Measurements from ENCODE around the gene KCNIP1.

Gene KCNIP1

DNA sequence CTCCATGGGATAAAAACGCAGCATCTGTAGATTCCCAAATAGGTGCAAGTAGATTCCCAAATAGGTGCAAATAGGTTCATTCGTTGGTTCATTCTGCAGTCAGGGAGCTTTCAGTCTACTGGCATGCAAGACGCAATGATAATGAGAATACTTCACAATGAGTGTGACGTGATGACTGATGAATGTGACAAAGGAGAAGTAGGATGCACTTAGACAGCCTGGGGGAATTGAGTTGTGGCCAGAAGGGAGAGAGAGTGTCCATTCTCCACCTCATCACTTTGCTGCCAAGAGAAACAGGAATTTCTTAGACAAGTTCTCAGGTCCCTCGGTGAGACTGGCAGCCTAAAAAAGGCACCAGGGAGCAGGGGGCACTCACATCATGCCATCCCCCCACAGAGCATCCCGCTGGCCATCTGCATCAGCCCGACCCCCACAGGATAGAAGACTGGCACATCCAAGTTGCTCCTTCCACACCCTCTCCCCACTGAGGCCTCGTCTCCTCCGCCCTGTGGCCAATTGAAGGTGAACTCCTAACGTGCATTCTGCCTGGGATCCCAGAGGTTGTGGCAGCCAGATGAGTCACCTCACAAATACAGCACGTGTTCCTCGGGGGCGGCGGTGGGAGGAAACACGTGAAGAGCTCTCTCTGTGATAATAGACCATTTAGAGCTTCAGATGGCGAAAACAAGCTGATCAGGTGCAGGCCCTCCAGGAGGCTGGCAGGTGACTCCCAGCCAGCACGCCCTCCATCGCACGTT lies 19.9 kb upstream of the KCNIP1 start:
- DNase-seq, result peak; percentile 26

DNA sequence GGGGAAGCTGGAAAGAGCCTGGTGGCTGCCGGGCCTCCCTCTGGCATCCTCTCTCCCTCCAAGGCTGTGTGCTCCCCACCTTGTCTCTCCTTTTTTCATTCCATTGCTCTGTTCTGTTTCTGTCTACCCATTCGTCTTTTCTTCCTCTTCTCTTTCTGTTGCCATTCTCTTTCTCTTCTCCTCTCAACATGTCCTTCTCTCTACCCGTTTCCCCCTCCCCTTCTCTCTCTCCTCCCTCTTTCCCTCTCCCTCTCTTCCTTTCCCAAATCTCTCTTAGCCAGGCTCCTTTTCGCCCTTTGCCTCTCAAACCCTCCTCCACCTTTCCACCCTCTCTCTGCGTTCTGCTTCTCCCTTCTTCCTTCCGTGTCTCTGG lies 19.4 kb upstream of the KCNIP1 start:
- DNase-seq, result no peak

DNA sequence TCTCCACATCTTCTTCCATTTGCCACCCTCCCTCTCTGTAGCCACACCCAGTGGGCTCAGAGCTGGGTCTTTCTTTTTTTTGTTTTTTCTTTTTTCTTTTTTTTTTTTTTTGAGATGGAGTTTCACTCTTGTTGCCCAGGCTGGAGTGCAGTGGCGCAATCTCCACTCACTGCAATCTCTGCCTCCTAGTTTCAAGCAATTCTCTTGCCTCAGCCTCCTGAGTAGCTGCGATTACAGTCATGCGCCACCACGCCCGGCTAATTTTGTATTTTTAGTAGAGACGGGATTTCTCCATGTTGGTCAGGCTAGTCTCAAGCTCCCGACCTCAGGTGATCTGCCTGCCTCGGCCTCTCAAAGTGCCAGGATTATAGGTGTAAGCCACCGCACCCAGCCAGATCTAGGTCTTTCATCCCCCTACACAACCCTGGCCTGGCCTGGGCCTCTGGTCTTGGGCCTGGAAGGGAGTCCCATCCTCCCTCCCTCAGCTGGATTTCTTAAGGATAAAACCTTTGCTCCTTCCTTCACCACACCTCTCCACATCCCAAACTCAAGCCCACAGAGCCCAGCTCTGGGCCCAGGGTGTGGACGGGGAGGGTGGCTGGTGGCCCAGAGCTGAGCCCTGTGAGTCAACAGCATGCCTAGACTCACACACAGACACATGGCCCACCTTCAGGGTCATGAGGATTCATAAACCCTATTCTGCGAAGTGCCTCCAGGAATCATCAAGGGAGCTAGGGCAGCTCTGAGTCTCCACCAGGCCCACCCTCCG lies 18.8 kb upstream of the KCNIP1 start:
- no peak for DNase-seq

DNA sequence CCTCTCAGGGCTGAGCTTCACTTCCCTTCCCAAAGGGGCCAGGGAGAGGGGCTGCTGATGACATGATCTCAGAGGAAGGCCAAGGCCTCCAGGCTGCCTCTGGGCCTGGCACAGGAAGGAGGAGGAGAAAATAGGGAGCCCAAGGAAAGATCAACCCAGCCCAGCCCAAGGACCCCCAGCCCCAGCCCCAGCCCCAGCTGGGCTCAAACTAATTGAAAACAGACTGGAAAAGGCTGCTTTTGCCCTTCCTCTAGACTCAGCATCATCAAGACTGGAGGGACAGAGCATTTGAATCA lies 18.3 kb upstream of the KCNIP1 start:
- DNase-seq, result no peak

DNA sequence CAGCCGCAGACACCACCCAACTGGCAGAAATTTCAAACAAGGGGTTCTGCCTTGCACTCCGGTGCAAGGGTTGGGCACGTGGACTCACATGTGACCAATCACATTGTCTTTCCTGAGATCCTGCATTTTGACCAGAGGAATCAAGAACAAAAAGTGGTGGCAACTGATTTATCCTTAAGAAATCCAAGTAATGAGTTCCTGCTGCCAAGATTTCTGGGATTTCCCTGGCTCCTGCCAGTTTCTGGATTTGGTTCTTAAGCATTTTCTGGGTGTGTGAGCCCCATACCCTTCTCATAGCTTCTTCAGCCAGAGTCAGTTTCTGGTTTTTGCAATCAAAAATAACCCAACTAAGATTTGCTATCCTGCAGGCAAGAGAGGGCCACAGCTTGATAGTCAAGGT lies 17.4 kb upstream of the KCNIP1 start:
- DNase-seq, result no peak

DNA sequence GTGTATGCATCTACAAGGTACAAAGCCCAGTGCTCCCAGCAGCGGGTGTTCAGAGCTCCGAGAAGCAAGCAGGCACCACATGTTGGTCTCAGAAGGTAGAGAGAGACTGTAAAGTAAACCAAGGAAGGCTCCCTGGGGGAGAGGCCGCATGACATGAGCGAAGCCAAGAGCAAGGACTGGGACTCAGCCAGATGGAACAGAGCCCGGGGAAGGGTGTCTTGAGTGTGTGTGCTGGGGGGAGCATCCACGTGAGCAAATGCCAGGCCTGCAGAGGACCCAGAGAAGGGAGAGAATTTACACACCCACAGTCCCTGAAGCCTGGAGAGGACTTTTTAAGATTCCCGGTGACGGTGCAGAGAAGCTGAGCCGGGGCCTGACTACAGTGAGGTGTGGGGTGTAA lies 15.2 kb upstream of the KCNIP1 start:
- DNase-seq, result no peak

DNA sequence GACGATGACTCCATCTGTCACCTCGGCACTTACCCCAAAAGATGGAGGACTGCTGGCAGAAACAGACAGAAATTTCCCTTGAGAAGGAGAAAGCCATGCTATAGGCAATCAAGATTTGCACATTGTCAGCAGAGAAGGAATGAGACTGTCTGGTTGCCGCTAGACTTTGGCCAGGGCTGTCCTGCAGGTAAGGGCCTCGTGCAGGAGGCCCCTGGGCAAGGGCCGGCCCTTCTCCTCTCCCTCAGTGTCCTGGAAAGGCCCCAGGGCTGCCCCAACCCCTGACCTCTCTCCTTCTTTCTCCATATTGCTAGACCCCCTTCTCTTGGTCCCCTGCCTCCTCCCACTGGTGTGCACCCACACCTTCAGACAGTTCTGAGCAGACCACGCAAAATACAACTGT lies 14.6 kb upstream of the KCNIP1 start:
- DNase-seq, result no peak

DNA sequence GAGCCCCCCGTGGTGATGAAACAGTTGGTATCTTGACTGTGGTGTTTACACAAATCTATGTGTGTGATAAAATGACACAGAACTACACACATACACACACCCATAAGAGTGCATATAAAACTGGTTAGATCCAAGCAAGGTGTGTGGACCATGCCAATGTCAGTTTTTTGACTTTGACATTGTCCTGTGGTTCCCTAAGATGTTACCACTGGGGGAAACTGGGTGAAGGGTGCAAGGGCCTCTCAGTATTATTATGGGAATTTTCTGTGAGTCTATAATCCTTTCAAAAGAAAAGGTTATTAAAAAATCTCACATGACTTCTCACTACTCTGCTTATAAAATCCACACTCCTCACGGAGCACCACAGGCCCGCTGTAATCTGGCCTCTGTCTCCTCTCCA lies 13.4 kb upstream of the KCNIP1 start:
- no peak for DNase-seq

DNA sequence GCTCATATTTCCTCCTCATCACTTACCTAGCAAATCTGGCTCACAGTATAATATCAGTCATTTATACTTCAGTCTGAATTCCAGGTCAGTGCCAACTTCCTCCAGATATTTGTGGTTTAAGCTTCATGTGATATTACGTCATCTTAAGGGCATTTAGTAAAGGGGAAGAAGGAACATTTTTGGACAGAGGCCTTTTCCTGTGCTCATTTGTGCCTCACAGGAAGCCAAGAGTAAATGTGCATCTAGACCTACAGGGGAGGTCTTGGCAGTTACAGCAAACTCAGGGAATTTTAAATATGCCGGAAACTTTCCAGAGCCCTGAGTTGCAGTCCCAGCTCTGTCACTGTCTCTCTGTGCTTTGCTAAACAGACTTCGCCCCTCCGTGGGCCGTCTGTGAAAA lies 12.3 kb upstream of the KCNIP1 start:
- DNase-seq, result no peak

DNA sequence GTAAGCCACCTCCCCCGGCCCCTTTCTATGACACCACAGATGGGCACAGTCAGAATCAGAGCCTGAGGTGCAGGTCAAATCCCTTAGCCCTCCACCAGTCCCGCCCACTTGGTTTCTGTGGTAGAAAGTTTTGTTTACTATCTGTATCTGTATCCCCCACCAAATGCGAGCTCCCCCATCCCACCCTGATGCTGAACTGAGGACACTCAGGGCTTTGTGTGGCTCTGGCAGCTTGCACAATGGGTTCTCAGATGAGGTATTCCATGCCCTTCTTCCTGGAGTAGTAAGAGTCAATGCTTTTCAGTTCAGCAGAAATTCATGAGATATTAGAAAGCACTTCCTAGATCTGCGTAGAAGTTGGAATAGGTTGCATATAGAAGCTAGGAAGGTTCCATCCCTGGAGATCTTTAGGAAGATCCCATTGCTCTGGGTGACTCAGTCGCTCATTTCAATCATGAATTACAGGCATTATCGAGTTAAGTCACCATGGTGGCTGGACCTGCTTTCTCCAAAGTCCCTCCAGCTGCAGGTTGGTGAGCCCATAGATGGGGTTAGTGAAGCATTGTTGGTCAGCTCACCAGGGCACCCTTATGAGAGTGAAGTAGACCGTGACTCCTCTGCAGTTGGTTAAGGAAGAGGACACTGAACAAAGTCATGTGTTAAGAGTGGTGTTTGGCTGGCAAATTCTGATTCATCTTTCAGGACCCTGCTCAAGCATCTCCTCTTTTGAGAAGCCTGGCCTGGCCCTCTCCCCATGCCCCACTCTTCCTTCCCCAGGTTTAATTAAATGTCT lies 10.6 kb upstream of the KCNIP1 start:
- no peak for DNase-seq

DNA sequence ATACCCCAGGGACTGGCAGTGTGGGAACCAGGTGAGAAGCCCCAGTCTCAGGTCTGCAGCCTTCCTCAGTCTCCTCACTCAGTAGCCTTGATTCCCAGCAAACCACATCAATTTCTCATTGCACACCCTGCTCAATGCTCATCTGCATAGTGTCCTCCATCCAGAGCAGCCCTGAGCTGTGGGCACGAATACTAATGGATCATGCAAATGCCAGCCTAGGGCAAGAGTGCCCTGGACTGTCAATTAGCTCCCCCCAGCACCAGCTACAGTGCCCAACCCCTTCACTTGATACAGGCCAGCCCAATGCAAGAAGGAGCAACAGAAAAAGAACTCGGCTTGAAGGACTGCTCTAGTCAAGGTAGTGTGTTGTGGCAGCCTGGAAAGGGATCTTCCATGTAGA lies 9.8 kb upstream of the KCNIP1 start:
- DNase-seq, result no peak

DNA sequence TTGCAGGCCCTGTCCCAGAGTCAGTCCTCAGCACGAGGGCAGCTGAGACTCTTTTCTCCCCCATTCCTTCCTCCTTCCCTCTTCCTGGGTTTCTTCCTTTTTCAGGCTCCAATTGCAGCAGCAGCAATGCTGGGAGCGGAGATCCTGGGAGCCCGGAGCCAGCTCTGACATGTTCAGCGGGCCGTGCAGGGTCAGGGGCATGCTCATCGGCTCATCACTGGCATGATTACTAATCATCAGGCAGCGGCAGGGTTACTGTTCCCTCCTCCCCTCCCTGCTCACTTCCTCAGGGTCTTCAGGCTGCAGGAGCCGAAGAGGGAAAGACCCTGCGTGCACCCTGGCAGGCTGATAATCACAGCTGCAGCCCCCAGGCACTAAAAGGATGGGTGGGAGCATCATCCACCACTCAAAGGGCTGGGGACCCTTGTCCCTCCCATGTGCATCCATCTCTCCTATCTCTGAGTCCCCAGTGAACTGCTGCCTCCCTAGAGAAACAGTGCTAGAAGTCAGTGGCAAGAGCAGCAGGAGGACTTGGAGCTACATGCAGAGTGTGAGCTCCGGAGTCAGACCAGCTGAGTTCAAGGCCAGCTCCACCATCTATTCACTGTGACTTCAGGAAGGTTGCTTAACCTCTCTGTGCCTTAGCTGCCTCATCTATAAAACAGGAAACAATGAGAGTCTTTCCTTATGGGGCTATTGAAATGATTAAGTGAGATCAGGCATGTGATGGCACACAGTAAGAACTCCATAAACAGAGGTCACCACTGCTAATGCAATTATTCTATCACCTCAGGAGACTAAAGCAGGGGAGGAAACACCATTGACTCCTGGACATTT lies 7.8 kb upstream of the KCNIP1 start:
- no peak for DNase-seq

DNA sequence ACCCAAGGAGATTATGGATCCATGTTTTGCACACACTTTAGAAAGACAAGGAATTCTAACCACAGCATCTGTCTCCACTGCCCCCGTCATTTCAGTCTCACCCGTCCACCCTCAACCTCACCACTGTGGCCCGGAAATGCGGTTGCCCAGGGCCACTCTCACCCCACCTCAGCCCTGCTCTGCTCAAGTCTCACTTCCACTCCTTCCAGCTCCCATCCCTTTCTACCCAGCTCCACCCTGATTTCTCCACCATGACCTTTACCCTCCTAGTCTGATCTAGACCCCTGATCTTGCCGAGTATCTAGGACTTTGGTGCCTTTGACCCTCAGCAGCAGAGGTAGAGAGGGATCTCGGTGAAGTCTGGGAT lies 7.2 kb upstream of the KCNIP1 start:
- no peak for DNase-seq

DNA sequence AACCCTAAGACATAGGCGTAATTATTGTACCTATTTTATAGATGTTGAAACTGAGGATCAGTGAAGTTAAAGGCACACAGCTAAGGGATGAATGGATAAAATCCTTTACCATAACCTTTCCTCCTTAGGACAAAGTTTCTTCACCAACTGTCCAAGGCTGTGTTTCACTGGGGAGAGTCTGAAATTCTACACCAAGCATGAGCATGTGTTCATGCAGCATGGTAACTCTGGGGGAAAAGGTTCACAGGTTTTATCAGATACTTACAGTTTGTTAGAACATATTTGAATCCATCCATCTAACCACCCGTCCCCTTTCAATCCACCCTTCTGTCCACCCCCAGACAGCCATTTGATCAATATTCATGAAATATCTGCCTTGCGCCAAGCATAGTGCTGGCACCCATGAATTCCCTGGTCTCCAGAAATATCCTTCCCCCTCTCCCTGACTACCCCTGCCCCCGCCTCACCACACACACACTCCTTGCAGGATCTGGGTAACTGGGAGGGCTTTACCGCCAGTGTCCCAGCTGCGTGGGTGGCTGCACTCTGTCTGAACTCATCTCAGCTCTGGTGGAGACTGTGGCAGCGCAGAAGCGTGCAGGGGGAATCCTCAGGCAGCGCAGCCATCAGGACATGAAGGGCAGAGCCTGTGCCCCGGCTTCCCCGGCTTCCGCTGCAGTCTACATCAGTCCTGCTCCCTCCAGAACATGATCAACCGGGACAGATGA lies 6.3 kb upstream of the KCNIP1 start:
- no peak for DNase-seq

DNA sequence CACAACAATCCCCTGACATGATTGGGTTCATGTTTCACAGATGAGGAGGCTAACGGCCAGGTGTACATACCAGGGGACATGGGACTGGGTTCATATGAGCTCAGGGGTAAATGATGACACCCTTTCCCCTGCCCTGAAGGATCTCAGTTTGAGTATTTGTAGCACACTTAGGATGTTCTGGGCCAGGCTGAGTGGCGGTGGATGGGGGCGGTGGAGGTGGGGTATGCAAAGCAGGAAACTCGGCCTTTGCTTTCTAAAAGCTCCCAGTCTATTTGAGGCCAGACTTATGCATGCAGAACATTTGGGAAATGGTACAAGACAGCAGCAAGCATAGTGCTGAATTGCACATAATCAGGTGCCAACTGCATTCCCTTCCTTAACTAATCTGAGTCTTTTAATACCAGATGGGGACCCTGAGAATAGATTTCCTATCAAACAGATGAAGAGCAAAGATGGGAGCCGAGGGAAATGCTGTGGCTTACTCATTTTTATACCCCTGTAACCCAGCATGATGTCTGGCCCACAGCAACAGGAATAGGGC lies 4.9 kb upstream of the KCNIP1 start:
- no peak for DNase-seq

DNA sequence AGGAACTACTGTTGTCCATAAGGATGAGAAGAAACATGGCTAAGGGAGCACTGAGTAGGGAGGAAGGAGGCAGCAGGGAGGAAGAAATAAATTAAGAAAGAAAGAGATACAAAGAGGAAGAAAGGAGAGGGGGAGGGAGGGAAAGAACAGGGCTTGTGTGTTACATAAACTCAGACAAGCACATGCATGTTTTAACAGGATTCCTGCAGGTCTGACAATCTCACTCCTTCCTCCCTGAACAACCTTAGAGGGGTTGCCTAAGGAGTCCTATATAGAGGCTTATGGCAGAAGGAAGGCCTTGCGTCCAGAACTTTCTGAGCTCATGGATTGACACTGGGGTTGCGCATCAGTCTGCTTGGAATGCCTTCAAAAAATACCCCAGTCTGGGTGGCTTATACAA lies 4.2 kb upstream of the KCNIP1 start:
- DNase-seq, result no peak

DNA sequence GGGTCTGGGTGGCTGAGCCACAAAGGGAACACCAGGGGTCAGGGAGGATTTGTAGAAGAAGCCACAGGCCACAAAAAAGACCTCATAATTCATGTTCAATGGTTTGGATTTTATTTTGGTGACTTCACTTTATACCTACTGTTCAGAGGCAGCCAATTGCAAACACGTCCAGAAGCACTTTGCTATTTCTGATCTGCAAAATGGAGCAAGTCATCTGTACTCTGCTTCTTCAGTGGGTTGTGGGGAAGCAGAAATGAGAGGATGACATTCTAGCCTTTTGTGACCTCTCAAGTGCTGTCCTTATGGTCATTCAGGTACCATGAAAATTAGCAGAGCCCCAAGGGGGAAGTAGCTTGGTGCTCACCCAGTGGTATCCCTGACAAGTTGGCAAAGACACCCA lies 2.5 kb upstream of the KCNIP1 start:
- DNase-seq, result no peak

DNA sequence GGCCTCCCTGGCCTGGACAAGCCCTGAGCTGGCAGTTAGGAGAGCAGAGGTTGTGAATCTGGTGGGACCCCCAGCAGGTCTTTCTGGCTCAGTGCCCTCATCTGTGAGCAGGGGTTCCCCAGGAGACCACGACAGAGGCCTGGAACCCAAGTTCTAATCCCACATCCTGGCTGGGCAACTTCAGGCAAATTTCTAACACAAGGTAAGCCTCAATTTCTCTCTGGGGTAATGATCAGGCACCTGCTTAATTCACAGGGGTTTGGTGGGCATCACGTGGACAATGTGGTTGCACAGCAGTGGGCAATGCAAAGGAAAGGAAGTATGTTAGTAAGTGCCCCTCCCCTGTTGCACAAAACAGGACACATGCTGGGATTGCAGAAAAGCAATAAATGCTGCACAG lies 1.9 kb upstream of the KCNIP1 start:
- no peak for DNase-seq

DNA sequence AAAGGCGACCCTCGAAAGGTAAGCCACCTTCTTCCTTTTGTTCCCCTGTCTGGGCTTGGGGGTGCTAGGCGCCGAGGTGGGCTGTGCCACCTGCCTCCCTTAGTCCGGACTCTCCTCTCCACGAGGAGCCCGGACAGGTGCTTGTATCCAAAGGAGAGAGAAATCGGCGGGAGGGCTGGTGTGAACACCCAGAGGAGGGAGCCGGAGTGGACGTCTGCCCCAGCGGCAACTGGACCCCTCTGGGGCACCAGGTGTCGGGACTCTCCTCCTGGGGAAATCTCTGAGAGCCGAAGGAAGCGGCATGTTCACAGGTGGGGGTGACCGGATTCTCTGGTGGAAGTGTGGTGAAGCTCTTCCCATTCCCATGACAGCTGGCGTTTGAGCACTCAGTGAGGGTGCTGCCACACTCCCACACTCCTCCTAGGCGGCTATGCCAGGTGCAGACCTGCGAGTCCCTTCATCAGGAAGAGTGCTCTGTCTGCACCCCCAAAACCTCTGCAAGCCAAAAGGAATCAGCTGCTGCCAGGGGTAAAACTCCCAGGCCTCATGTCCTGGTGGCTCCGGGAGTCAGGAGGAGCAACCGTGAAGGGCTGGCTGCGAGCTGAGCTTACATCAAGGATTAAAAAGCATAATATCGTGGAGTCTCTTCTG lies 921 bp downstream of the KCNIP1 start:
- no peak for DNase-seq

DNA sequence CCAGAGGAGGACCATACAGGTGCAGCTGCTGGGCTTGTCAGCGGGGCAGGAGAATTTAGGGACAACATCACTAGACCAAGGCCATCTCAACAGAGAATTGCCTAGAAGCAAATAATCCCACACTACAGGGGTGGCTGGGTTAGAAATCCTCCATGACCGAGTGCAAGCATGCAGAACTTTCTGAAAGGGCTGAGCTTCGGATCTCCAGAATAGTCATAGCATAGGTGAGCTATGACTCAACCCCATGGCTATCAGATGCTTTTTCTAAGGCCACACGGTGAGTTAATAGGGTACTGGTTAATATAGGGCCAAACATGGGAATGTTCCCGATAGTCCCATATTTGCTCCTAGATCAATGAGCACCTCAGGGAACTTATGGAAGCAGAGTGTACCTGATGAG lies 4.2 kb downstream of the KCNIP1 start:
- no peak for DNase-seq

DNA sequence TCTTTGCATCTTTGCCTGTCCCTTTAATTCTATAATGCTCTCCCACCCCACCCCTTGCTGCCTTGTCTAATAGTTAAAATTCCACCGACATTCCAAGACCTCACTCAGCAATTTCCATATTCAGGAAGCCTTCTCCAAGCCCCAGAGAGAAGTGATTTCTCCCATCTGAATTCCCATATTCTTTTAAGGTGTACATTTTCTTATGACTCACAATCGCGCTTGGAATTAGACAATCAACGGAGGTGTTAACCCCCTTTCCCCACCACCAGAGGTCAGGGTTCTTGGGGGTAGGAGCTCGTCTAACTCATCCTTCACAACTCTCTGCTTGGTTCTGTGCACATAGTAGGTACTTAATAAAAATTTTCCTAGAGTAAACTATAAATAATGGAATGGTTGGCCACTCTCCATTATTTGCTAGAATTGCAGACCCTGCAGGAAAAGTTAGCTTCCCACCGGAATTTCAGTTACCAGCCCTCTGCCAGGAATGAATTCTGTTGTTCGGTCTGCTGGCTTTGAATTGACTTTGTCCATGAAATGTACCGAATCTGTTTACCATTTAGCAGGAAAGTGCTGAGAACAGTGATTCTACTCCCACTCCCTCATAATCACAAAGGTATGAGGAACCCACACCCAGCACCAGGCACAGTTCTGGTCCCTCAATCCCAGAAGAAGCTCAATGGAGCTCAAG lies 5.0 kb downstream of the KCNIP1 start:
- DNase-seq, result no peak

Data from NCI-H146 (cell line).